NCI-H345 (cell line): ENCODE measurements around the gene SLC25A25.

Experiments
- DNase-seq: peaks from one replicate; lab custom pipeline; 2025; lab: John Stamatoyannopoulos, UW

SLC25A25 gene

DNA sequence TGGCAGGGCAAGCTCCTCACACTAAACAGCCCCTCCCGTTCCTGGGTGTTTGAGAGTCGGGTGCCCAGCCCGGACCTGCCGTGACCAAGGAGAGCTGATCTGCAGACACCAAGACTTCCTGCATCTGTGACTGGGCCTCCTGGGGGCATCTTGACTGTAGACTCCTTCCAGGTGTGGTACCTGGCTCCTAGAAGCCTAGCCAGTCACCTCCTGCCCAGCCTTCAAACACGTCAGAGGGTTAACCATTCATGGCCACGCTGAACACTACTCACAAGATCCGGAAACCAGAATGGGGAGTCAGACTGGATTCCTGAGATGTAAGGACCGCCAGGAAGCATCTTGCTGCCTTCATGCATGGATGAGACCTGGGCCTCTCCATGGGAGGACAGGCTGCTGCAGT is 77.5 kb downstream of the SLC25A25 start:
- DNase-seq, result no peak

DNA sequence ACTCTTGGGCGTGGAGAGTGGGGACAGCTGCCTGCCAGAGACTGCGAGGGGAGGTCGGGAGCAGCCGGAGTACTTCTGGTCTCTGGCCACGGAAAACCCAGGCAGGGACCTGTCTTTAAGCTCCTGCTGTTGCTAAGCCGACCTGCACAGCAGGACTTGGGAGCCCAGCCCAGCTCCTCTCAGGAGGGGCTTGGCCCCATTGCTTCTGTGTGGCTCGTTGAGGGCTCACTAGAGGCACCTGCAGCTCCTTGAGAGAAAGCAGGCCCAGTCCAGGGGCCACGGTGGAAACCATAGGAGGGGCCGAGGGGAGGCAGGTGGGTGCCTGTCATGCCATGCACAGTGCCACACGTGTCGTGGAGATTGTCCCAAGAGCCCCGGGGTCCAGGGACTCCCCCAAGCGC is 77.9 kb downstream of the SLC25A25 start:
- DNase-seq, result no peak

DNA sequence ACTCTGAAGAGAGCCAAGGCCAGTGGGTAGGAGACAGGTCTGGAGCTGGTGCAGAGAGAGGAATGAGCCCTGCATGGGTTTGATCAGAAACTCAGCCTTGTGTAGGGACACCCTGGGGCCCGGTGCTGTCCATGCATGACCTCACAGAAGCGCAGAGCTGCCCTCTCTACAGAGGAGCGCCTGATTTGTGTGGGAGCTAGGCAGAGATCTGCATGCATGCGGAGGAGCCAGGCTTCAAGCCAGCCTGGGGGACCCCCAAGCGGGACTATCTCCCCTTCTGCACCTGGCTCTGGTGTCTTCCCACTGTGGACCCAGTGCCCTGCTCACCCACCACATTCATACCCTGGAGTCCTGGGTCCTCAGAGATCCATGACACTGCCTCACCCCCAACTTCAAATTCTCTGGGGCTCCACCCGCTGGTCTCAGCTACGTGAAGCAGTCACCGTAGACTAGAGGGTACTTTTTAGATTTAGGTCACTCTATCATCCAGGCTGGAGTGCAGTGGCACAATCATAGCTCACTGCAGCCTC is 78.6 kb downstream of the SLC25A25 start:
- DNase-seq, result no peak

DNA sequence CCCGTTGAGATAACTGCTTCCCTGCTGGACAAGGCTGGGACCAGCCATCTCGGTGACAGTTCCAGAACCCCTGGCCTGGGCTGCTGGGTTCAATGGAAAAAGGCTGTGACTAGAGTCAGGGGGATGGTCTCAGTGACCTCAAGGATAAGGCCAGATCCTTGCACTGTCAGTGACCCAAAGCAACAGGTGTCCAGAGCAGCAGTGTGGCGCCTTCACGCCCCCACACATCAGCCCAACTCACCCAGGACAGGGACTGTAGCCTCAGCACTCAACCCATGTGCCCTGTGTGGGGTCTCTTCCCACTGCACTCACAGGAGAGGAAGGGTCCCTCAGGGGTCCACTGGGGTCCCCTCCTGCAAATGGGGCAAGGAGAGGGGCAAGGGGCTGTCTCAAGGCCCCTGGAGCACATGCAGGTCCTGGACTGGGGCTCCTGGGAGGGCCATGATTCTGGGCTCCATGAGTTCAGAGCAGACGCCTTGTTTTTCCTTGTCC is 80.5 kb downstream of the SLC25A25 start:
- DNase-seq, result no peak

DNA sequence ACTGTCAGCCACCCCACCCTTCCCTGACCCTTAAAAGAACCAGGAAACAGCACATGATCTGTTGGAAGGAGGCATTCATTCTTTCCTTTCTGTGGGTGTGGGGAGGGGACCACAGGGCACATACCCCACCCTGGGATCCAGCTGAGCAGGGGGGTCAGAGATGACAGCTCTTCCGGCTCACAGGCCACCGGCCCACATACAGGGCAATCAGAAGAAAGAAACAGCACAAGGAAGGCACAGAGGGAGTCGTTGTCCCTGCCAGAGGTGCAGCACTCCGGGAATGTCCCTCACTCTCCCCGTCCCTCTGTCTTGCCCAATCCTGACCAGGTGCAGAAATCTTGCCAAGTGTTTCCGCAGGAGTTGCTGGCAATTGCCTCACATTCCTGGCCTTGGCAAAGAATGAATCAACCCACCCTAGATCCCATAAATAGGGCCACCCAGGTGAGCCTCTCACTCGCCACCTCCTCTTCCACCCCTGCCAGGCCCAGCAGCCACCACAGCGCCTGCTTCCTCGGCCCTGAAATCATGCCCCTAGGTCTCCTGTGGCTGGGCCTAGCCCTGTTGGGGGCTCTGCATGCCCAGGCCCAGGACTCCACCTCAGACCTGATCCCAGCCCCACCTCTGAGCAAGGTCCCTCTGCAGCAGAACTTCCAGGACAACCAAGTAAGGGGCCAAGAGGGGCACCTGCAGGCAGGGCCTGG is 81.1 kb downstream of the SLC25A25 start, which contains the start of gene LCN2:
LCN2 (plus strand) TSS at position 453 of the 701 bp plus-strand sequence; CDS start at position 526, 73 bp downstream.
- no peak for DNase-seq

DNA sequence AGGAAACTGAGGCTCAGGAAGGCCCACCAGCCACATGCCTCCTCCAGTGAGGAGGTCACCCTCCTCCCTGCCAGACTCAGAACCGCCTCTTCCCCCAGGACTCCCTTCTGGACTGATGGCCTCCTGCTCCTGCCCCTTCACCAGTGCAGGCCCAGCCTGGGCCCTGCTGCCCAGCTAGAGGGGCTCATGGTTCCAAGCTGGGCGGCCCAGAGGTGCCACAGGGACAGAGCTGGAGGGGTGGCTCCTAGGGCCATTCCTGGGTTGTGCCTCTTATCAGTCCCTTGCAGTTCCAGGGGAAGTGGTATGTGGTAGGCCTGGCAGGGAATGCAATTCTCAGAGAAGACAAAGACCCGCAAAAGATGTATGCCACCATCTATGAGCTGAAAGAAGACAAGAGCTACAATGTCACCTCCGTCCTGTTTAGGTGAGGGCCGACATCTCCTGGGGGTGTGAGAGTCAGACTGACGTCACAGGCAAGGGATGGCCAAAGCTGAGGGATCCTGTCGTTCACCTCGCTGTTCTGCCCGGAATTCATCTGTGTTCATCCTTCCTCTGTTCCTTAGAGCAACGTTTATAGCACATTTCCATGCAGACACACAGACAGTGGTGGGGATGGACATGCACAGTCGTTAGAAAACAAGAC is 82.0 kb downstream of the SLC25A25 start:
- no peak for DNase-seq

DNA sequence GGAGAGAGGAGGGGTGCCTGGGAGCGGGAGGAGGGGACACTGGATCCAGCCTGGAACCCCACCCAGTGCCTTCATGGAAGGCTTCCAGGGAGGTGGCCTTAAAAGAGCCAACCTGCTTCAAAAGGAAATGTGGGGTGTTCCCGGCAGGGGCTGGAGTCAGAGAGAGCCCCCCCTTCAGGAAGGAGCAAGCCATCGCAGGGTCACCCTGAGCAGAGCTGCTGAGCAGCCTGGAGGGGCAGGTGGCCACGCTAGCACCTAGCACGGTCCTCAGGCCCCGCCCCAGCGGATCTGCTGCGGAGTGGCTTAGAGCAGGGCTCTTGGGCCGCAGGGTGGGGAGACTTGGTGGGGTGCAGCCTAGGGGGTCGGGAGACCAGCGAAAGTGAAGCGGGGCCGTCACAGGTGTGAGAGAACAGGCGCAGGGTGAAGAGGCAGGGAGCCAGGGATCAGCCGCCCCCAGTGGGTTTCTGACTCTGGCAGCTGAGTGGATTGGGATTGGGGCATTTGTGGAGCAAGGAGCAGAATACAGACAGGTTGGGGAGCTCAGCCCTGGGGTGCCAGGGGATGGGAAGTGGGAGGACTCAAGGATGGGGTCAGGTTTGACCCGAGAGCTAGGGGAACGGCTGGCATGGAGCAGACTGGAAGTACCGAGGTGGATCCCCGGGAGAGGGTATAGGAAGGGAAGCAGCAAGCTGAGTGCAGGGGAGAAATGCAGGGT is 82.7 kb downstream of the SLC25A25 start:
- DNase-seq, result no peak

DNA sequence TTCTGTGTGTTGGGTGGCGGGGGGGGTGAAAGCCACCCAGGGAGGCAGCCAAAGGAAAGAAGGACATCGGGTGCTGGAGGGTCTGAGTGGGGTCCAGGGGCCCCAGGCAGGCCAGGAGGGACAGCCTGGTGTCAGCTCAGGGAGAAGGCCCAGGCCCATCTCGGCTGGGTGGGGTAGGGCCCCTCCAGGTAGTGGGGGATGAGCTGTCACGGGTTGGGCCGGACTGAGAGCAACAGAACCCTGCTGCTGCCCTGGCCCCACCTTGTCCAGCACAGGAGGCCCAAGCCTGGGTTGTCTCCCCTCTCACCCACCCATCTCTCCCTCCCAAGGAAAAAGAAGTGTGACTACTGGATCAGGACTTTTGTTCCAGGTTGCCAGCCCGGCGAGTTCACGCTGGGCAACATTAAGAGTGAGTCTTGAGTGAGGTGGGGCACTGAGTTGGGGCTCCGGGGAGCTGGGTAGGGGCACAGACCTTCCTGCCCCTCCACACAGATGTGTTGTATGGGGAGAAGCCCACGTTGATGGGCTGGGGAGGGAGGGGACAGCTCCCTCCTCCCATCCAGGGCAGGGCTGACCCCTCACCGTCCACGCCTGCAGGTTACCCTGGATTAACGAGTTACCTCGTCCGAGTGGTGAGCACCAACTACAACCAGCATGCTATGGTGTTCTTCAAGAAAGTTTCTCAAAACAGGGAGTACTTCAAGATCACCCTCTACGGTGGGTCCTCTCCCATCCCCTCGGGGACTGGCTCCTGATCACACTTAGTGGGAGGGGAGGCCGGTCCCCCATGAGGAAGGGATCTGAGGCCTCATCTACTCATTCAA is 83.5 kb downstream of the SLC25A25 start:
- no peak for DNase-seq

DNA sequence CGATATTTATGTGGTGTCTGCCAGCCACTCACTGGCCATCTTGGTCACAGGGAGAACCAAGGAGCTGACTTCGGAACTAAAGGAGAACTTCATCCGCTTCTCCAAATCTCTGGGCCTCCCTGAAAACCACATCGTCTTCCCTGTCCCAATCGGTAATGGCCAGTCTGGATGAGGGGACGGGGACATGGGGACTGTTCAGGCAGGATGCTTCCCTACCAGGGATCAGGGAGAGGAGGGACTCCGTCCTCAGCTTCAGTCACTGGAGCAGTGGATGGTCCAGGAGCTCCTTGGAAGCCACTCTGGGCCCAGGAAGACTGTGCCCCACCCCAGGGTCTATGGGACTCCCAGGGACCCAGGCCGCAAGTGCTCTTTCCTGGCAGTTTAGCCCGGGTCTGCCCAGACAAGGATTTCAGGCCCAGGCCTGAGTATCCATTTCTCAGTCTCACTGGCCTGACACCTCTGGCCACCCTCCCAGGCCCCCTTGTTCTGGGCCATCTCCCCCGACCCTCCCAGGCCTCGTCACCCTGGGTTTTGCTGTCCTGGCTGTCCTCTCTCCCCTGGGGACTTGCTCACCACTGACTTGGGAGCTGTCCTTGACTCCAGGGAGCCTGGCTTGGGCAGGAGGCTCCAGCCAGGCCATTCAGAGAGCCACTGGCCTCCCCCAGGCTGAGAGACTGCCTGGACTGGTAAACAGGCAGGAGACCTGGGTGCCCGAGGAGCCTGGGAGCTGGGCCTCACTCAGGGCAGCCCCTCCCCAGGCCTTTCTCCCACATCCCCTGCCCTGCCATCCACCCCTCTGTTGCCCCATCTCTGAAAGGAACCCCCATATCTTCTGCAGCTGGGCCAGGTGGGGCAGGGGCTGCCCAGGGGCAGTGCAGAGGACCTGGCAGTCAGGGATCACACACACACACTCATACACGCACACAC is 84.4 kb downstream of the SLC25A25 start:
- DNase-seq, result no peak

DNA sequence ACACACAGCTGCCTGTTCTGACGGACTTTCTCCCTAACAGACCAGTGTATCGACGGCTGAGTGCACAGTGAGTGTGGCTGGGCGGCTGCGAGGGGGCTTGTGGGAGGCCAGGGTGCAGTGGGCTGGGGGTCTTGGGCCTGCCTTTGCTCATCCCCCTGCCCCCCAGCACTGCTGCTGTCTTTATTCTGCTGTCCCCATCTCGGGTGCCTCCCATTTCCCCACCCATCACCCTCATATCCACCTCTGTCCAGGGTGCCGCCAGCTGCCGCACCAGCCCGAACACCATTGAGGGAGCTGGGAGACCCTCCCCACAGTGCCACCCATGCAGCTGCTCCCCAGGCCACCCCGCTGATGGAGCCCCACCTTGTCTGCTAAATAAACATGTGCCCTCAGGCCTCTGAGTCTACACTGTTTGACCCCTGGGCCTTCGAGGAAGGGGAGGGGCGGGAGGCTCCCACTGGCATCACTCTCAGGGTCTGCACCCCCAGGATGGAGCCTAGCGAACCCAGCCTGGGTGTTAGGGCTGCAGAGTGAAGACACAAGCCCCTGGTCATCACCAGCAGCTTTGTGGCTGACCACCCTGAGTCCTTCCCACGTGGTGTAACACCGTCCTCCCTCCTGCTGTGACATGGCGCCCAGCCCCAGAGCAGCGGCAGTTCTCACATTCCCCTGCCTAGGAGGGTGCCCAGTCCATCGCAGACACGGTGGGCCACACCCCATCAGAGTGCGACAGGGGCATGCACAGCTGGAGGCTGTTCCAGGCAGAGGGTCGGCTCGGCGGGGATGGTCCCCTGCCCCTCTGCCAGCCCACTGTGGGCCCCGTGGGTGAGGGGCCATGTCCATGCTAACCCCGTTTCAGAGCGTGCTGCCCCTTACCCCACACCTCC is 85.3 kb downstream of the SLC25A25 start:
- DNase-seq, result no peak

DNA sequence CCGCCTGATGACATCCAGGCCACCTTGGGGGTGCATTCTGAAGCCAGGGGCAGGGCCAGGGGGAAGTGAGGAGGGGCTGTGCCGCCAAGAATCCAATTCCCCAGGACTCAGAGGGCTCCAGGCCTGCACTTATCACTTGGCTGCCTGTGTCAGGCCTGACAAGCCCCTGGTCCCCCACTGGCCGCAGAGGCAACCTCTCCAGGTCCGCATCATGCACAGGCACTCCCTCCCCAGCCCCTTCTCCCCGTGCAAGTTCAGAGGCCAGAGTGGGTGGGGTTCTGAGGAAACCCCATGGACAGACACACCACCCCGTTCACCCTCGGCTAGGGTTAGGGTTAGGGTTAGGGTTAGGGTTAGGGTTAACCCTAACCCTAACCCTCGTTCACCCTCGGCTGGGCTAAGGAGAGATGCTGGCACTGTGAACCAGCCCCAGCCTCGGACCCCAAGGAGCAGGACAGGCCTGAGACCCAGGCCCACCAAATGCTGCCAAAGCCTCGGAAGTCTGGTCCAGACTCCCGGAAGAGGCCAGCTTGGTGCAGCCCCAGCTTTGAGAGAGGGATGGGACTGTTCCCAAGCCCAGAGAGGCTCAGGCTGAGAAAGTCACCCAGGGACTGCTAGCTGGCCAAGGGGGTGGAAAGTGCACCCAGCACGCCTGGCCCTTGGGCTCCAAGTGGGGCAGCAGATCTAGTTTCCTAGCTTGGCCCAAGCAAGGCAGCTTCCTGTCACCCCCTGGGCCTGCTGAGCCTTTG is 86.1 kb downstream of the SLC25A25 start:
- DNase-seq, result no peak

DNA sequence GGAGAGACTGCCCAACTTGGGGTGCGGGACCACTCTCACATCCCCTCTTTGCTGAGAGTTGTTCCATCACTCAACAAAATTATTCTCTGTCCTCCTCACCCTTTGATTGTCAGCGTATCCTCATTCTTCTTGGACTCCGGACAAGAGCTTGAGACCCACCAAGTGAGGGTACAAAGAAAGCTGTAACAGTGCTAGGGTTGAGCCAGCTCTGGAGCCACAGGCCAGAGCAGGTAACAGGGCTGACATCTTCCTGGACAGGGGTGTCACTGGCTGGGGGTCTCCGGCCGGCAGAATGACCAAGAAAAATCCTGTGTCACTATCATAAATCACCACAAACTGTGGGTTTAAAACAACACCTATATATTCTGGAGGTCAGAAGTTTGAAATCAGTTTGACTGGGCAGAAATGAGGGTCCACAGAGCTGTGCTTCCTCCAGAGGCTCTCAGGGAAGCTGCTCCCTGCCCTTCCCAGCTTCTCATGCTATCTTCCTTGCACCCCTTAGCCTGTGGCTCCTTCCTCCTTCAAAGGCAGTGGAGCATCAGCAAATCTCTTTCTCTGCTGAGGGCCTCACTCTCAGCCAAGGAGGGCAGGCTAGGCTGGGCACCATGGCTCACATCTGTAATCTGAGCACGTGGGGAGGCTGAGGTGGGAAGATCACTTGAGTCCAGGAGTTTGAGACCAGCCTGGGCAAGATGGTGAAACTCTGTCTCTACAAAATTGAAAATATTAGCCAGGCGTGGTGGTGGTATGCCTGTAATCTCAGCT is 87.9 kb downstream of the SLC25A25 start:
- DNase-seq, result no peak
